NOMO-1 (cell line): Measurements from ENCODE around the gene N4BP2.
"Not testable (repeated sequence)": the region's sequence is repeated elsewhere in the genome, so short reads cannot be mapped to it uniquely, and the experiment has no call there.

ENCODE experiments used
- DNase-seq, 2 experiments: peaks; one replicate each; lab custom pipeline; 2025; ENCODE audit not compliant: unreplicated experiment in 2 of 2; lab: John Stamatoyannopoulos, UW

Gene N4BP2

DNA sequence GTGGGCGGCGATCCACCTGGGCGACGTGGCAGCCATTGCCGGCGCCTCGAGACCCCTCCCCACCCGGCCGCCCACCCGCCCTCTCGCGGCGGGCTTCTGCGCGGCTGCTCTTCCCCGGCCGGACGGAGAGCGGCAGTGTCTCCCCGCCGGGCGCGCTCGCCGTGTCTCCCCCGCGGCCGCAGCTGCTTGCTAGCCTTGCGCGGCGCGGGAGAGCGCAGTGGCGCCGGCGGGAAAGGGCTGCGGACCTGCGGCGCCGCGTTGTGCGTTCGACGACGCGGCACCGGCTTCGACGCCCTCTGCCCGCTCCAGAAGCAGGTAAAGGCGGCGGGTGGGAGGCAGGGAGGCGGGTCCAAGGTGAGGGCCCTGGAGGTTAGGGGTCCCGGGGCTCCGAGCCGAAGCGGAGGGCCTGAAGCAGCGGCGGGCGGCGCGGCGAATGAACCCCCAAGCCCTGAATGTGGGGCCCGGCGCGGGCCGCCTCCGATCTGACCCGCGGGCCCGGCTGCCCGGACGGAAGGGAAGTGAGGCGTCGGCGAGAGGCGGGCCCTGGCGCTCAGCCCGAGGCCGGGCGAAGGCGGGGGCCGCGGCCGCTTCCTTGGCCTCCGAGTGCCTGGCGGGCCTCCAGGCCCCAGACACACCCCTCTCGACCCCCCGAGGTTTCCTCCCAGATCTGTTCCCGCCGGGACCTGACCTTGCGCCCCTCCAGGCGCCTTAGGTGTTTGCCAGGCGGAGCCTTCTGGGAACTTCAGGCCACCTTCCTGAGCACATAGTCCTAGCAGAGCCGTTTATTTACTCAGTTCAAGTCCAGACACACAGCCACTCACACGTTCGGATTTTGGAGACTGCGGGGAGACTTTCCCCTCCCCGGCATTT lies at the start of gene N4BP2:
Gene N4BP2, plus strand, starts transcription at position 135 of the 870 bp plus-strand sequence. CDS start 40,491 bp downstream, outside the sequence.
- DNase-seq, result peak; percentile 60 to 75

DNA sequence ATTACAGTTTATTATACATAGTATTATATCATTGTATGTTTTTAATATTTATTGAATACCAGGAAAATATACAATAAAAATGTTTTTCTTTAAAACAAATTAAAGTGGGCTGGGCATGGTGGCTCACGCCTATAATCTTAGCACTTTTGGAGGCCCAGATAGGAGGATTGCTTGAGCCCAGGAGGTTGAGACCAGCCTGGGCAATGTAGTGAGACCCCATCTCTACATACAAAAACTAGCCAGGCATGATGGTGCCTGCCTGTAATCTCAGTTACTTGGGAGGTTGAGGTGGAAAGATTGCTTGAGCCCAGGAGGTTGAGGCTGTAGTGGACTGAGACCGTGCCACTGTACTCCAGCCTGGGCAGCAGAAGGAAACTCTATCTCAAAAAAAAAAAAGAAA lies 40.6 kb upstream of the N4BP2 start:
- DNase-seq, result no peak

DNA sequence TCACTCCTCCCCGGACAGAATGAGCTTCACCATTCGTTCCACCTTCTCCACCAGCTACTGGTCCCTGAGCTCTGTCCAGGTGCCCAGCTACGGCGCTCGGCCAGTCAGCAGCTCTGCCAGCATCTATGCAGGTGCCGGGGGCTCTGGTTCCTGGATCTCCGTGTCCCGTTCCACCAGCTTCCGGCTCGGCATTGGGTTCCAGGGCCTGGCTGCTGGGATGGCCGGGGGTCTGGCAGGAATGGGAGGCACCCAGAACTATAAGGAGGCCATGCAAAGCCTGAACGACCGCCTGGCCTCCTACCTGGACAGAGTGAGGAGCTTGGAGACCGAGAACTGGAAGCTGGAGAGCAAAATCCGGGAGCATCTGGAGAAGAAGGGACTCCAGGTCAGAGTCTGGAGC lies 36.4 kb upstream of the N4BP2 start:
- no peak for DNase-seq

DNA sequence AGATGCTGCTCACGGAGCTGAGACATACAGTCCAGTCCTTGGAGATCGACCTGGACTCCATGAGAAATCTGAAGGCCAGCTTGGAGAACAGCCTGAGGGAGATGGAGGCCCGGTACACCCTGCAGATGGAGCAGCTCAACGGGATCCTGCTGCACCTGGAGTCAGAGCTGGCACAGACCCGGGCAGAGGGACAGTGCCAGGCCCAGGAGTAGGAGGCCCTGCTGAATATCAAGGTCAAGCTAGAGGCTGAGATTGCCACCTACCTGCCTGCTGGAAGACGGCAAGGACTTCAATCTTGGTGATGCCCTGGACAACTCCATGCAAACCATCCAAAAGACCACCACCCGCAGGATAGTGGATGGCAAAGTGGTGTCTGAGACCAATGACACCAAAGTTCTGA lies 35.5 kb upstream of the N4BP2 start:
- not testable (repeated sequence) for DNase-seq

DNA sequence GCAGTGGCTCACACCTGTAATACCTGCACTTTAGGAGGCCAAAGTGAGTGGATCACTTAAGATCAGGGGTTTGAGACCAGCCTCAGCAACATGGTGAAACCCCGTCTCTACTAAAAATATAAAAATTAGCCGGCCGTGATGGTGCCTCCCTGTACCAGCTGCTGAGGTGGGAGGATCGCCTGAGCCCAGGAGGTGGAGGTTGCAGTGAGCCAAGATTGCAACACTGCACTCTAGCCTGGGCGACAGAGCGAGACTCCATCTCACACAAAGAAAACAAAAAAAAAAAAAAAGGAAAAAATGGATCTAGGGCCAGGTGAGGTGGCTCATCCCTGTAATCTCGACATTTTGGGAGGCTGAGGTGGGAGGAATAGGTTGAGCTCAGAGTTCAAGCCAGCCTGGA lies 32.6 kb upstream of the N4BP2 start:
- not testable (repeated sequence) for DNase-seq

DNA sequence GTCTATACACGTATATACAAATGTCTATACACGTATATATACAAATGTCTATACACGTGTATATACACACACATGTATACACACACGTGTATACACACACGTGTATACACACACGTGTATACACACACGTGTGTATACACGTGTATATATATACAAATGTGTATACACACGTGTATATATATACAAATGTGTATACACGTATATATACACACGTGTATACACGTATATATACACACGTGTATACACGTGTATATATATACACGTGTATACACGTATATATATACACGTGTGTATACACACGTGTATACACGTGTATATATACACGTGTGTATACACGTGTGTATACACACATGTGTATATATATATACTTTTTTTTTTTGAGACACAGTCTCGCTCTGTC lies 23.9 kb upstream of the N4BP2 start:
- no peak for DNase-seq

DNA sequence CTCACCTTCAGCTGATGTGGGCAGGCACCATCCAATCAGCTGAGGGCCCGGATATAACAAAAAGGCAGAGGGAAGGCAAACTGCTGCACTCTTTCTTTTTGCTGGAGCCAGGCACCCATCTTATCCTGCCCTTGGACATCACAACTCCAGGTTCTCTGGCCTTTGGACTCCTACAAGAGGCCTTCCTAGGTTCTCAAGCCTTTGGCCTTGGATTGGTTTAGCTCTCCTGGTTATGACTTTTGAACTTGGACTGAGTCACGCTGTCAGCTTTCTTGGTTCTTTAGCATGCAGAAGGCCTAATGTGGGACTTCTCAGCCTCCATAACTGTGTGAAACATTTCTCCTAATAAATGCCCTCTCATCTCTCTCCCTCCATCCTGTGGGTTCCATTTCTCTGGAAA lies 23.0 kb upstream of the N4BP2 start:
- no peak for DNase-seq

DNA sequence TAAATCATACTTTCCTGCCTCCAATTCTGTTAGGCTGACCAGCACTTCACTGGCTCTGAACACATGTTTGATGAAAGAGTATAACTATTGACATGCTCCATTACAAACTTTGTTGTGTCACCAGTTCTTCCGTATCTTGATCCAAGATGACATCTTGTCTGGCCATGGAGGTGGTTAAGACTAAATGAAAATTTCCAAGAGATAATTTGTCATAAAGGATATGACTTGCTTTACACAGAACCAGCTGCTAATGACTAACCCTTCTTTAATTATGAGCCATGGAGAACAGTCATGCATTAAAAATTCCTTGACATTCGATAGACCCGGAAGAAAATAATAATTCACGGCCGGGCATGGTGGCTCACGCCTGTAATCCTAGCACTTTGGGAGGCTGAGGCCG lies 17.7 kb upstream of the N4BP2 start:
- no peak for DNase-seq

DNA sequence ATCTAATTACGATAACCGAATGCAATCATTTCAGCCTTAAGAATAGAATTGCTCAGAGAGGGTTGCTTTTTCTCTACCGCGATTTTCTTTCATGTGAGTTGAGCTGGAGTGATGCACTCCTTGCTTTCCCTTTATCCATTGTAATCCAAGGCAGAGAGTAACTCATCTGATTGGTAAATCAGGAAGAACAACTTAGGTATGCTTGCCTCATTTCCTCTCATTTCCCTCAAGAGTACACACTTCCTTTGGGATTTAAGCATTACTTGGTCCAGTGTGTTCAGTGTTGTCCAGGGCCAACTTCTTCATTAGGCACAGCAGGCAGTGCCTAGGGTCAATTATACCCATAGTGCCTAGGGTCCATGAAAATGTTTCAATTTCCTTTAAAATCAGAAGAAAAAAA lies 15.7 kb upstream of the N4BP2 start:
- DNase-seq, result no peak

DNA sequence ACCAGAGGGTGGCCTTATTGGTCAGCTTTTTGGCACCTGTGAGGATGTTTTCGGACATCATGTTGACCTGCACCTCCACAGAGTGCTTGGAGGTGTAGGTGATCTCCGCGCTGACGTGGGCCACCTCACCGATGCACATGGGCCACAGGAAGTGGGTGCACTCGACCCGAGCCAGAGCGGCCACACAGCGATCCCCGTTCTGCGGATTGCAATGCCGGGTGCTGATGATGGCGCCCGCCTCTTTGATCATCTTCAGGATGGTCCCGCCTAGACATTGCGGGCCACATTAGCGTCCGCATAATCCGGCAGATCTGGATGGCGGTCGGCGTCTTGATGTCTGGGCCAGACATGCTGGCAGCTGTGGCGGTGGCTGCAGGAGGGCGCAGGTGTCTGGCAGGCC lies 12.9 kb upstream of the N4BP2 start:
- DNase-seq, result no peak

DNA sequence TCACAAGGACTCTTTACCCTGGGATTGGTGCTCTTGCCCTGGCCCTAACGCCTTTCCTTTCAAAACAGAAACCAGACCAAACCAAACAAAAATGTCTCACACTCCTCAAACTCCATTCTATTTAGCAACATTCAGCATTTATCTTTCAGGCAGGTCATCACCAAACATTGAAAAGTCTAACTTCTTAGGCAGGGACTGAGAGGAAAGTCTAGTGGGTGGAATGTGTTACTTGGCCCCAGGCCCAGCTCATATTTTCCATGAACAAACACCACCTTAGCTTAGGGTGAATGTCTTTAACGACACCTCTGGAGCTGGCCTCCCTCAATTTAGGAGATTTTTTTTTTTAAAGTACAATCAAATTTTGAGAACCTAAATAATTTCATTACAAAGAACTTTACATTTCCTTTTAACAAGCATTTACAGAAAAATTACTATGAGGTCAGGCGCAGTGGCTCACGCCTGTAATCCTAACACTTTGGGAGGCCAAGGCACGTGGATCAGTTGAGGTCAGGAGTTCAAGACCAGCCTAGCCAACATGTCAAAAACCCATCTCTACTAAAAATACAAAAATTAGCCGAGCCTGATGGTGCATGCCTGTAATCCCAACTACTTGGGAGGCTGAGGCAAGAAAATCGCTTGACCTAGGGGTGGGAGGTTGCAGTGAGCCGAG lies 10.2 kb upstream of the N4BP2 start:
- no peak for DNase-seq

DNA sequence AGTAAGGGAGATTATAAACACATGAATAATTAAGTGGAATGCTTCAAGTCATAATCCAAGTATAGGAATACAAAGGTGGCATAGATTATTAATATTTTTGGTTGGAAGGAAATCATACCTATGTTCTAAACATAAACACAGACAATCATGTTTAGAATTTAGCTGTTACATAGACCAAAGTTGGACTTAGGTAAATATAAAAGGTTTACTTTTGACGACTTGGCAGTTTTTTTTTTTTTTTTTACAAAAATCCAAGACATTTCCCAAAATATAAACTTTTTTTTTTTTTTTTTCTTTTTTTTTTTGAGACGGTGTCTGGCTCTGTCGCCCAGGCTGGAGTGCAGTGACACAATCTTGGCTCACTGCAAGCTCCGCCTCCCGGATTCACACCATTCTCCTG lies 3.5 kb upstream of the N4BP2 start:
- DNase-seq, result no peak

DNA sequence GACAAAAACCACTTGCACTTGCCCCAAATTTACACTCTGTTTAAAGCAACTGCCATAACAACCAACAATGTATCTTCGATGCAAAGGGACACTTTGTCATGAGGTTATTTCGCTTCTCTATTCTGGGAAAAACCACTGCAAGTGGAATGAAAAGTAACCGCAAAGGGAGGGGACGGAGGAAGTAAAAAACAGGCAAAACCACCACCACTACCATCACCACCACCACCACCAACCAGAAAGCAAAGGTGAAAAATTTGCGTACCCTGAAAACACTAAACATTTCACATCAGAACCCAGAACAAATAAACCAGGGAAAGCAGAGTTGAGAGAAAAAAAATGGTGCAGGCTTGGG lies 1.2 kb upstream of the N4BP2 start:
- peak; percentile 58 to 75 for DNase-seq

DNA sequence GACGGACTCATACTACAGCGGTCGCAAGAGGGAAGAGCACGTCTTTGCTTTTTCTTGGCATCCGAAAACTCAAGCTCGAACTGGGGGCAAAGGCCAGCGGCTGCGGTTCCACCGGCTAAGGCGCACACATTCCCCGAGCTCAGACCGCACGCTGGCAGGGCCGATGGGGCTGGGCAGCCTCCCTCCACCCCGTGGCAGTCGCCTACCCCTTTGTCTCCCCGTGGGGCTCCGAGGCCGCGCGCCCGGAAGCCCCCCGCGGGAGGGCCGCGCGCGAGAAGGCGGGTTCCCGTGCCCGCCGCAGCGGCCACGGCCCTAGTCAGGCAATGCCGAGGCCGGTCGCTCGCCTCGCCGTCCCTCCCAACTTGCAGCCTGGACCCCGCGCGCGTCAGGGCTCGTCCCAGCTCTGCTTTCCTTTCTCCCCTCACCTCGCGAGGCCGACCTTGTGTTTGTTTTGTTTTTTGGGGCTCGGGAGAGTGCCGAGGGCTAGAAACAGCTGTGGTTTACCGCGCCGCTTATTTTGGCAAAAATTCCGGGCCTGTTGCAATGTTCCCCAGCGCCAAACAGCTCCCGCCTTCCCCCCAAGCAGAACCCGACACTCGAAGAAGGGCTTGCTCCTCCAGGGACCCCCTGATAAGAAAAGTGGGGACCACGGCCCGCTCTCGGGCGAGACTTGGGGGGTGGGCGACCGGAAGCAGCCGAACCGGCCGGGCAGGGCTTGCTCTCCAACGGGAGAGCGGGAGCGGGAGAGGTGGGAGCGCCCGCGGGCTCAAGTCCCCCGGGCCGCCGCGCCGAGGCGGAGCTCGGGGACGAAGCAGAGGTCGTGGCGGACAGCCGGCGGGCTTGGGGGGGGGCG lies 561 bp upstream of the N4BP2 start:
- peak; percentile 76 to 77 for DNase-seq

DNA sequence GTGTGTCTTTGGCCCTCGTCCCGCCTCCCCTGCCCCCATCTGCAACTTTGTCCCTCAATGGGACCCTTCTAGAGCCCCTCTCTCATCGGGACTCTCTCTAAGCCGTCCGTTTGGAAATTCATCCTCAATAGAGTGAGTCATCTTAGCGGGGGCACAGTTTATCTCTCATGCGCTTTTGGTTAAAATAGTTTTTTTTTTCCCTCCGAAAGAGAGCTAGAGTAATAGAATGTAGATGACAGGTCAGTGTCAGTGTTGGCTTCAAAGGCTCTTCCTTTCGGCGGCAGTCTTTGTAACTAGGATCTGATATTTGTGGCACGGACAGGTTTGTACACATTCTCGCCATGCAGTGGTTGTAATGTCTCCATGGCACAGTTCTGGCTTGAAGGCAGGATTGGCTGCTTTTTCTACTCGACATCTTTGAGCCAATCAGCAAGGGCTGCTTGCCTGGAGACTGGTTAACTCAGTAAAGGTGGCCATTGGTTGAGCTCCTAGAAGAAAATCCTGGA lies 989 bp downstream of the N4BP2 start:
- peak; percentile 65 to 89 for DNase-seq

DNA sequence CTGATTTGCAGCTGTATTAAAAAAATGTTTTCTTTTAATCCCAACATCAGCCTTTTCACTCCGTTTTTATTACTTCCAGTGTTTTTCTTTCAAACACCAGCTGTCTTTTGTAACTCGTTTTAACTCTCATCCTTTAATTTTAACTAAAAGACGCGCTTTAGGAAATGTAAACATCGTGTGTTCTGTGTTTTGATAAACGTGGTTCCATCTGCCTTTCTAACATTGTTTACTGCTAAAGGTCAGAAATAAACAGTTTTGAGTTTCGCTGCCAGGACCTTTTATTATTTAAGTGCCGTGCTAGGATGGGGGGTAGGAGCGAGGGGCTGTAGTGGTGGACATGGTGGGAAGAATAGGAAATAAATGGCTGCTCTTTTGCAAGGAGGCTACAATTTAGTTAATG lies 1.5 kb downstream of the N4BP2 start:
- no peak for DNase-seq

DNA sequence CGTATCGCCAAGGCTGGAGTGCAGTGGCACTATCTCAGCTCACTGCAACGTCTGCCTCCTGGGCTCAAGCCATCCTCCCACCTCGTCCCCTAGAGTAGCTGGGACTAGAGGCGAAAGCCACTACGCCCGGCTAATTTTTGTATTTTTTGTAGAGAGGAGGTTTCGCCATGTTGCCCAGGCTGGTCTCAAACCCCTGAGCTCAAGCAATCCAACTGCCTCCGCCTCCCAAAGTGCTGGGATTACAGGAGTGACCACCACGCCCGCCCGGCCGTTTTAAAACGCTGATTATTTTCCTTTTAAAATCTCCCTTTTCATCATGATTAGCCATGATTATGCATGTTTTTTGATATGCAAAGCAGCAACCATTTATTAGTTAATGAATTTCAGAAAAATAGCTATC lies 2.2 kb downstream of the N4BP2 start:
- no peak for DNase-seq

DNA sequence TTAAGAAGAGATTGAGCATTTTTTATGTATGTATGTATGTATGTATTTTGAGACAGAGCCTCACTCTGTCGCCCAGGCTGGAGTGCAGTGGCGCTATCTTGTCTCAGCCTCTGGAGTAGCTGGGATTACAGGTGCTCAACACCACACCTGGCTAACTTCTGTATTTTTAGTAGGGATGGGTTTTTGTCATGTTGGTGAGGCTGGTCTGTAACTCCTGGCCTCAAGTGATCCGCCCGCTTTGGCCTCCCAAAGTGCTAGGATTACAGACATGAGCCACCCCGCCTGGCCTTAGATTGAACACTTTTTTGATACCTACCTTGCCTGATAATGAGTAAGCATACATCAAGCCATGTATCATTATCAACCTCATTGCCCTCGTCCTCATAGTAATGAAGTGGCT lies 2.7 kb downstream of the N4BP2 start:
- DNase-seq, result no peak

DNA sequence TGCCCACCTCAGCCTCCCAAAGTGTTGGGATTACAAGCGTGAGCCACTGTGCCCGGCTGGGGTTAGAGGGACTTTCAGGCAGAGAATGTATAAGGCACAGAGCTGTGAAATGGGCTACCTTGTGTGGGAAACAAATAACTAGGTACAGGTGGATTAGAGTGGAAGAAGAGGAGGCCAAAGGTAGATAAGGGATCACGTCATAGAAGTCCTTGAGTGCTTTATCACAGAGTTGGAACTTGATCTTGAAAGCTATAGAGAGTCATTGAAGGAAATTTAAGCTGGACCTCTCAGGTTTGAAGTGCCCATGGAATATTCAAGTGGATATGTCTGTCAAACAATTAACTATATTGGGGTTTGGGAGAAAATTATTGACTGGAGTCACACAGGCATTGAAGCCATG lies 8.4 kb downstream of the N4BP2 start:
- DNase-seq, result no peak

DNA sequence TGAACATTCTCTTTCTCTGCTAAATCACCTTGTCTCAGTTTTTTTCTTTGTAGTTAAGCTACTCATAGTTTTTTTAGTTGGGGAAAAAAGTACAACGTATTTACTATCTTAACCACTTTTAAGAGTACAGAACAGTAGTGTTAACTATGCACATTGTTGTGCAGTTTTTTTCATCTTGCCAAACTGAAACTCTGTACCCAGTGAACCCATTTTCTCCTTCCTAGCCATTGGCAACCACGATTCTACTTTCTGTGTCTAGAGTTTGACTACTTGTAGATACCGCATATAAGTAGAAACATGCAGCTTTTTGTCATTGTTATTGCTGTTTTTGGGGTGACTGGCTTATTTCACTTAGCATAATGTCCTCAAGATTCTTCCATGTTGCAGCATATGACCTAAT lies 10.0 kb downstream of the N4BP2 start:
- no peak for DNase-seq

DNA sequence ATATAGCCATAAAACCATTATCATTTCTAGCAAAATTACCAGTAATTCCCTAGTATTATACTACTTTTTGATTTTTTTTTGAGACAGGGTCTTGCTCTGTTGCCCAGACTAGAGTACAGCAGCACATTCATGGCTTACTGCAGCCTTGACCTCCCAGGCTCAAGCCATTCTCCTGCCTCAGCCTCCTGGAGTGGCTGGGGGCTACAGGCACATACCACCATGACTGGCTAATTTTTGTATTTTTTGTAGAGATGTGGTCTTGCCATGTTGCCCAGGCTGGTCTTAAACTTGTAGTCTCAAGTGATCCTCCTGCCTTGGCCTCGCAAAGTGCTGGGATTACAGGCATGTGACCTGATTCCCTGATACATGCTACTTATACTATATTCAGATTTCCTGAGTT lies 13.7 kb downstream of the N4BP2 start:
- no peak for DNase-seq
